HG03095 (cell line): Measurements from ENCODE around the gene EPC2.
"Not testable (repeated sequence)": the region's sequence is repeated elsewhere in the genome, so short reads cannot be mapped to it uniquely, and the experiment has no call there.

Experiments used
- ATAC-seq: cut with Tn5 transposase; IDR thresholded peaks from one replicate; pipeline ENCODE4 v1.9.1; 2021; ENCODE audit warnings: moderate library complexity; ENCODE audit not compliant: unreplicated experiment

EPC2 gene

GRCh38 chr2:148674063-148675020, 29.8 kb downstream of the EPC2 start:
- no peak for ATAC-seq

GRCh38 chr2:148675708-148676107, 31.2 kb downstream of the EPC2 start:
- ATAC-seq = no peak

GRCh38 chr2:148678302-148679179, 34.0 kb downstream of the EPC2 start:
- not testable (repeated sequence) for ATAC-seq

- ATAC-seq = no peak
Observed at GRCh38 chr2:148680462-148680861, 35.9 kb downstream of the EPC2 start.

- no peak for ATAC-seq
Observed at GRCh38 chr2:148681443-148681842, 36.9 kb downstream of the EPC2 start.

- not testable (repeated sequence) for ATAC-seq
Observed at GRCh38 chr2:148681862-148682261, 37.3 kb downstream of the EPC2 start.

- no peak for ATAC-seq
Observed at GRCh38 chr2:148684507-148684906, 40.0 kb downstream of the EPC2 start.

- ATAC-seq = no peak
Observed at GRCh38 chr2:148687543-148687942, 43.0 kb downstream of the EPC2 start.

GRCh38 chr2:148688011-148688410, 43.5 kb downstream of the EPC2 start:
- ATAC-seq = not testable (repeated sequence)

- ATAC-seq = no peak
Observed at GRCh38 chr2:148696985-148697384, 52.4 kb downstream of the EPC2 start.

- no peak for ATAC-seq
Observed at GRCh38 chr2:148699830-148700229, 55.3 kb downstream of the EPC2 start.

- ATAC-seq = no peak
Observed at GRCh38 chr2:148701039-148701438, 56.5 kb downstream of the EPC2 start.

- no peak for ATAC-seq
Observed at GRCh38 chr2:148701877-148702276, 57.3 kb downstream of the EPC2 start.

- ATAC-seq = no peak
Observed at GRCh38 chr2:148702475-148702874, 57.9 kb downstream of the EPC2 start.

GRCh38 chr2:148704247-148704646, 59.7 kb downstream of the EPC2 start:
- ATAC-seq = no peak

- no peak for ATAC-seq
Observed at GRCh38 chr2:148716378-148716920, 71.9 kb downstream of the EPC2 start.

- ATAC-seq = no peak
Observed at GRCh38 chr2:148718039-148718438, 73.5 kb downstream of the EPC2 start.

- no peak for ATAC-seq
Observed at GRCh38 chr2:148719195-148719749, 74.7 kb downstream of the EPC2 start.

- ATAC-seq = no peak
Observed at GRCh38 chr2:148719941-148720436, 75.4 kb downstream of the EPC2 start.

- ATAC-seq = no peak
Observed at GRCh38 chr2:148720501-148721001, 76.0 kb downstream of the EPC2 start.

- ATAC-seq = no peak
Observed at GRCh38 chr2:148721520-148721931, 77.0 kb downstream of the EPC2 start.
